Mesendoderm (in vitro differentiated cells): ENCODE data around the gene JCHAIN.
A peak's percentile ranks its signal among the peaks of the same experiment; 100 is the strongest.
"Not testable (repeated sequence)": the region's sequence is repeated elsewhere in the genome, so short reads cannot be mapped to it uniquely, and the experiment has no call there.

Experiments used
- DNase-seq: peaks from one replicate; pipeline ENCODE4 v3.0.0; 2013
- H2AK5ac ChIP-seq: 2 replicates; pipeline ENCODE4 v1.6.1; 2013; ENCODE audit warnings: low read length, inconsistent platforms
- H2BK120ac ChIP-seq: 2 replicates; pipeline ENCODE4 v1.6.1; 2013; ENCODE audit warnings: low read depth, mild to moderate bottlenecking, low read length, moderate library complexity, mixed read lengths
- H2BK15ac ChIP-seq: replicated peaks from 2 replicates; pipeline ENCODE4 v1.6.1; 2013; ENCODE audit warnings: low read depth, mild to moderate bottlenecking, moderate library complexity
- H2BK5ac ChIP-seq: 2 replicates; pipeline ENCODE4 v1.6.1; 2013; ENCODE audit warnings: low read length, inconsistent platforms
- H3K18ac ChIP-seq: 2 replicates; pipeline ENCODE4 v1.6.1; 2013; ENCODE audit warnings: mild to moderate bottlenecking, low read length, mixed read lengths
- H3K23ac ChIP-seq: one replicate; pipeline ENCODE4 v1.6.1; 2013; ENCODE audit warnings: low read length
- H3K27ac ChIP-seq: 2 replicates; pipeline ENCODE4 v1.5.1; 2013; ENCODE audit warnings: low read depth, mild to moderate bottlenecking, inconsistent platforms, low read length, moderate library complexity
- H3K27me3 ChIP-seq: 2 replicates; pipeline ENCODE4 v1.6.1; 2013; ENCODE audit warnings: low read length, control low read depth, mild to moderate bottlenecking, inconsistent platforms; ENCODE audit not compliant: insufficient read depth, poor library complexity
- H3K36me3 ChIP-seq: 2 replicates; pipeline ENCODE4 v1.6.1; 2013; ENCODE audit warnings: low read length, inconsistent platforms; ENCODE audit not compliant: control insufficient read depth, insufficient read depth
- H3K4ac ChIP-seq: one replicate; pipeline ENCODE4 v1.6.1; 2013; ENCODE audit warnings: low read depth, mild to moderate bottlenecking, low read length, moderate library complexity
- H3K4me1 ChIP-seq: 2 replicates; pipeline ENCODE4 v1.6.1; 2013; ENCODE audit warnings: low read depth, low read length, inconsistent platforms; ENCODE audit not compliant: control insufficient read depth
- H3K4me2 ChIP-seq: 2 replicates; pipeline ENCODE4 v1.6.1; 2013; ENCODE audit warnings: low read length
- H3K4me3 ChIP-seq: 2 replicates; pipeline ENCODE4 v1.5.1; 2013; ENCODE audit warnings: mild to moderate bottlenecking, low read length
- H3K56ac ChIP-seq: one replicate; pipeline ENCODE4 v1.6.1; 2013; ENCODE audit warnings: low read length
- H3K79me1 ChIP-seq: 2 replicates; pipeline ENCODE4 v1.6.1; 2013; ENCODE audit warnings: low read length, inconsistent platforms
- H3K79me2 ChIP-seq: 2 replicates; pipeline ENCODE4 v1.6.1; 2013; ENCODE audit warnings: mild to moderate bottlenecking, low read length; ENCODE audit not compliant: control insufficient read depth, insufficient read depth
- H3K9ac ChIP-seq: 2 replicates; pipeline ENCODE4 v1.6.1; 2013; ENCODE audit warnings: low read length, inconsistent platforms
- H4K5ac ChIP-seq: one replicate; pipeline ENCODE4 v1.6.1; 2013; ENCODE audit warnings: low read length
- H4K8ac ChIP-seq: one replicate; pipeline ENCODE4 v1.6.1; 2013; ENCODE audit warnings: low read depth, mild to moderate bottlenecking, control low read depth, low read length, moderate library complexity
- WGBS: extraction: QIAGEN DNeasy Blood & Tissue Kit; methylation state at CpG from one replicate; pipeline ENCODE4 v1.1.7; 2013; ENCODE audit warnings: low lambda C conversion rate, missing lambda C conversion rate; ENCODE audit not compliant: insufficient coverage; ENCODE audit errors: extremely low coverage; 5-methylcytosine and 5-hydroxymethylcytosine counted together

The JCHAIN gene

DNA sequence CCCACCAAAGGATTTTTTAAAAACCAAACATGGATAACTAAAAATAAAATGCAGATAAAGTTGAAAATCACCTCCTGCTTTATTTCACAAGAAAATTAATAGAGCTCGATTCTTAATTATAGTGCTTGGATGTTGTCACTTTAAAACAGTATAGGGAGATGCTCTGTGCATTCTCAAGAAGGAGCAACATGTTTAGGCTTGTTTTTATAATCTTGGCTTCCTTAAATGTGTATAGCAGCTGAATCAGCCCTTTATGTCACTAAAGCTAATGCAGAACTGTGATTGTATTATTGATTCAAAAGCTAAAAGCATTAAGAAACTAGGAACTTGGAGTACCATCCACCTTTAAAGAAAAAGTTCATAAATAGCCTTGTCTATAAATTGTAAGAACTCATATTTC lies 35.0 kb upstream of the JCHAIN start:
- Histone ChIP-seq H3K27me3 (no peaks in the 10 kb centered on the region), H3K27ac (no peak overlapping the region), H2BK5ac (no peak overlapping the region), H3K4me3 (no peak overlapping the region), H3K9ac (no peak overlapping the region), H3K18ac (no peak overlapping the region), H3K79me1 (no peaks in the 10 kb centered on the region), H3K36me3 (no peaks in the 10 kb centered on the region), H2AK5ac (no peak overlapping the region), H4K8ac (no peak overlapping the region), H2BK15ac (no peak overlapping the region), H3K56ac (no peak overlapping the region), H3K4me2 (no peak overlapping the region), H3K23ac (no peak overlapping the region), H4K5ac (no peak overlapping the region), H3K79me2 (peaks cover 2% of the 10 kb centered on the region), H3K4me1 (no peaks in the 10 kb centered on the region), H3K4ac (no peak overlapping the region), H2BK120ac (no peak overlapping the region)
- no peak for DNase-seq
- WGBS = no CpG with 5 or more reads among the region's 1 CpG

GRCh38 chr4:70700712-70701111 lies 34.4 kb upstream of the JCHAIN start:
- H3K4me2 ChIP-seq = no peak overlapping the region
- H3K4ac ChIP-seq = no peak overlapping the region
- H3K79me2 ChIP-seq = no peaks in the 10 kb centered on the region
- H2BK15ac ChIP-seq = no peak overlapping the region
- no peak overlapping the region for H3K23ac ChIP-seq
- H3K18ac ChIP-seq = no peak overlapping the region
- WGBS = no CpG with 5 or more reads among the region's 5 CpGs
- H3K27me3 ChIP-seq = no peaks in the 10 kb centered on the region
- H3K56ac ChIP-seq = no peak overlapping the region
- no peak overlapping the region for H4K8ac ChIP-seq
- H3K79me1 ChIP-seq = no peaks in the 10 kb centered on the region
- no peak overlapping the region for H3K4me3 ChIP-seq
- no peak overlapping the region for H3K9ac ChIP-seq
- H2AK5ac ChIP-seq = no peak overlapping the region
- DNase-seq = no peak
- H2BK5ac ChIP-seq = no peak overlapping the region
- no peaks in the 10 kb centered on the region for H3K4me1 ChIP-seq
- H3K36me3 ChIP-seq = no peaks in the 10 kb centered on the region
- no peak overlapping the region for H4K5ac ChIP-seq
- H3K27ac ChIP-seq = no peak overlapping the region
- no peak overlapping the region for H2BK120ac ChIP-seq

- not testable (repeated sequence) for H3K4me3 ChIP-seq, H3K79me1 ChIP-seq, H3K27ac ChIP-seq, H4K8ac ChIP-seq, H3K56ac ChIP-seq, H2BK120ac ChIP-seq, H3K4ac ChIP-seq, H4K5ac ChIP-seq, H3K36me3 ChIP-seq, H2BK15ac ChIP-seq, H3K4me2 ChIP-seq, H3K27me3 ChIP-seq, H2AK5ac ChIP-seq, H3K79me2 ChIP-seq, H2BK5ac ChIP-seq, H3K18ac ChIP-seq, H3K23ac ChIP-seq, H3K9ac ChIP-seq, H3K4me1 ChIP-seq, DNase-seq
- no CpG with 5 or more reads among the region's 8 CpGs for WGBS
These were observed 32.1 kb upstream of the JCHAIN start for GRCh38 chr4:70698435-70698834.

GRCh38 chr4:70694633-70695032 lies 28.3 kb upstream of the JCHAIN start:
- no CpG with 5 or more reads among the region's 7 CpGs for WGBS

DNA sequence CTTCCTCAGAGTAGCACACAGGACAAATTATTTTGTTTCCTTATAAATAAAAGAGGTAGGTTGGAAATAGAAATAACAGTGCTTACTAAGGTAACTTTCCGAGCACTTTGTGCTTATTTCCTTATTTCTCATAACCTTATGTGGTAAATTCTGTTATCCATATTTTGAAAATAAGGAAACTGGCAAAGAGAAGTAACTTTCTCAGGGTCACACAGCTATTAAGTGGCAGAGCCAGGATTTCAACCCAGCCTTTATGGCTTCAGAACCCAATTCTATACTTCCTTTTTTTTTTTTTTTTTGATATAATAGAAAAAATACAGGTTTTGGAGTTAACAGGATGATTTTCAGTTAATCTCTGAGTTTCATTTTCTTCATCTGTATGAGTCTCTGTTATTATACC lies 25.4 kb upstream of the JCHAIN start:
- no peak overlapping the region for H3K18ac ChIP-seq
- H3K27ac ChIP-seq = no peak overlapping the region
- H3K4me1 ChIP-seq = peaks cover 8% of the 10 kb centered on the region
- H4K8ac ChIP-seq = no peak overlapping the region
- no peak overlapping the region for H2BK120ac ChIP-seq
- peaks cover 5% of the 10 kb centered on the region for H3K79me1 ChIP-seq
- no peak overlapping the region for H3K4me3 ChIP-seq
- no peak overlapping the region for H3K56ac ChIP-seq
- no peak for DNase-seq
- peaks cover 19% of the 10 kb centered on the region for H3K79me2 ChIP-seq
- H2AK5ac ChIP-seq = no peak overlapping the region
- no peak overlapping the region for H2BK15ac ChIP-seq
- H3K9ac ChIP-seq = no peak overlapping the region
- no peaks in the 10 kb centered on the region for H3K27me3 ChIP-seq
- WGBS = no CpG with 5 or more reads among the region's 1 CpG
- no peak overlapping the region for H2BK5ac ChIP-seq
- H3K36me3 ChIP-seq = no peaks in the 10 kb centered on the region
- no peak overlapping the region for H4K5ac ChIP-seq
- no peak overlapping the region for H3K23ac ChIP-seq
- H3K4ac ChIP-seq = no peak overlapping the region
- H3K4me2 ChIP-seq = no peak overlapping the region

More at GRCh38 chr4:70694633-70695032, 28.3 kb upstream of the JCHAIN start:
- DNase-seq, H3K27me3 ChIP-seq, H3K4me1 ChIP-seq, H2BK120ac ChIP-seq, H3K36me3 ChIP-seq, H3K4ac ChIP-seq, H3K79me2 ChIP-seq, H2BK15ac ChIP-seq, H4K5ac ChIP-seq, H2AK5ac ChIP-seq, H3K79me1 ChIP-seq, H3K23ac ChIP-seq, H3K56ac ChIP-seq, H3K18ac ChIP-seq, H3K4me3 ChIP-seq, H3K4me2 ChIP-seq, H3K9ac ChIP-seq, H3K27ac ChIP-seq, H2BK5ac ChIP-seq, H4K8ac ChIP-seq: not testable (repeated sequence)

DNA sequence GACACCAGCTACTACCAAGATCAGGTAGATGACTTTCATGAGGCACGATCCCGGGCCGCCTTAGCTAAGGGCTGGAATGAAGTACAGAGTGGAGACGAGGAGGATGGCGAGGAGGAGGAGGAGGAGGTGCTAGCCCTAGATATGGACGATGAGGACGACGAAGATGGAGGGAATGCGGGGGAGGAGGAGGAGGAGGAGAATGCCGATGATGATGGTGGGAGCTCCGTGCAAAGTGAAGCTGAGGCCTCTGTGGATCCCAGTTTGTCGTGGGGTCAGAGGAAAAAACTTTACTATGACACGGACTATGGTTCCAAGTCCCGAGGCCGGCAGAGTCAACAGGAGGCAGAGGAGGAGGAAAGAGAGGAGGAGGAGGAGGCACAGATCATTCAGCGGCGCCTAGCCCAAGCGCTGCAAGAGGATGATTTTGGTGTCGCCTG lies 22.5 kb upstream of the JCHAIN start:
- Histone ChIP-seq H3K36me3 (no peaks in the 10 kb centered on the region), H3K79me2 (peaks cover 19% of the 10 kb centered on the region), H3K18ac (peak overlapping the region; percentile 45), H3K56ac (peak overlapping the region; percentile 98), H4K8ac (no peak overlapping the region), H4K5ac (no peak overlapping the region), H3K4ac (no peak overlapping the region), H2BK5ac (peak overlapping the region; percentile 69), H2AK5ac (peak overlapping the region; percentile 61), H3K27me3 (no peaks in the 10 kb centered on the region), H2BK120ac (no peak overlapping the region), H2BK15ac (no peak overlapping the region), H3K9ac (peak overlapping the region; percentile 94), H3K4me1 (peaks cover 8% of the 10 kb centered on the region), H3K79me1 (peaks cover 5% of the 10 kb centered on the region), H3K4me2 (peak overlapping the region; percentile 55), H3K27ac (peak overlapping the region; percentile 43), H3K4me3 (peak overlapping the region; percentile 98), H3K23ac (peak overlapping the region; percentile 98)
- peak; percentile 10 for DNase-seq
- no CpG with 5 or more reads among the region's 19 CpGs for WGBS
